NCI-H2227 treated with DMSO at 0.1 percent for 48 hours (cell line): ENCODE measurements around the gene PRAME.

Experiments
- DNase-seq: peaks from one replicate; lab custom pipeline; 2025; lab: John Stamatoyannopoulos, UW

The PRAME gene

GRCh38 chr22:22579869-22580604 is 21.0 kb upstream of the PRAME start:
- DNase-seq: no peak

- no peak for DNase-seq
Observed at GRCh38 chr22:22578702-22579424, 19.8 kb upstream of the PRAME start.

GRCh38 chr22:22576989-22577427 is 17.9 kb upstream of the PRAME start:
- DNase-seq: no peak

- DNase-seq: peak; percentile 34
Observed at GRCh38 chr22:22576244-22576988, 17.4 kb upstream of the PRAME start.

GRCh38 chr22:22574361-22574760 is 15.3 kb upstream of the PRAME start:
- DNase-seq: no peak

- no peak for DNase-seq
Observed at GRCh38 chr22:22573047-22573889, 14.2 kb upstream of the PRAME start.

GRCh38 chr22:22571862-22572261 is 12.8 kb upstream of the PRAME start:
- no peak for DNase-seq

GRCh38 chr22:22571429-22571828 is 12.4 kb upstream of the PRAME start:
- DNase-seq: no peak

GRCh38 chr22:22569218-22569617 is 10.2 kb upstream of the PRAME start:
- DNase-seq: no peak

GRCh38 chr22:22565981-22566380 is 6.9 kb upstream of the PRAME start:
- no peak for DNase-seq

- DNase-seq: peak; percentile 55
Observed at GRCh38 chr22:22558071-22558971, 744 bp downstream of the PRAME start.

GRCh38 chr22:22556995-22557925 is 1.8 kb downstream of the PRAME start:
- DNase-seq: peak; percentile 78

GRCh38 chr22:22556578-22556977 is 2.5 kb downstream of the PRAME start:
- DNase-seq: no peak

- DNase-seq: no peak
Observed at GRCh38 chr22:22555596-22555995, 3.5 kb downstream of the PRAME start.

GRCh38 chr22:22554587-22555284 is 4.3 kb downstream of the PRAME start:
- DNase-seq: no peak

GRCh38 chr22:22553735-22554586 is 5.1 kb downstream of the PRAME start:
- DNase-seq: no peak

GRCh38 chr22:22553141-22553540 is 5.9 kb downstream of the PRAME start:
- DNase-seq: no peak

GRCh38 chr22:22552630-22553029 is 6.4 kb downstream of the PRAME start:
- no peak for DNase-seq
